ENCODE data around the gene DYNC1LI2. TPM values are rescaled to one million over a fixed set of nuclear protein-coding genes. Genes with fewer than 3 reads are reported as not detected.

DYNC1LI2 gene
- polyA plus RNA-seq, 1 donor = 84.0 TPM

DNA sequence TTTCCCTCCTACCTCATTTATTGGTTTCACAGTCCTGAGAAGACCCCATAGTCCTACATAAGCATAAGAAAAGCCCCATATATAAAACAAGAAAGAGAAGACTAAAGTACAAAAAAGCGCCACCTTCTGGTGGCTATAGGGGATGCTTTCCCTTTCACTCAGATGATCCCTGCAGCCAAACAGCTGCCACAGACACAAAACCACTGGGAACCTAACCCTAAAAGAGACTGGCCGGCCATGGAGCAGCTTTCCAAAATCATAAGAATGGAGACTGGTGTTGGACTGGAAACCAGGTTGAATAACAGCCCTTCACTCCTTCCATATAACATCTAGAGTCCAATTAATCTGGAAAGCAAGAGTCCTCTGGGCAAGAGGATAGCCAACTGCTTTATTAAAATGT is 11.4 kb downstream of the DYNC1LI2 start:
- no peak for DNase-seq (ENCODE audit: low read depth)

DNA sequence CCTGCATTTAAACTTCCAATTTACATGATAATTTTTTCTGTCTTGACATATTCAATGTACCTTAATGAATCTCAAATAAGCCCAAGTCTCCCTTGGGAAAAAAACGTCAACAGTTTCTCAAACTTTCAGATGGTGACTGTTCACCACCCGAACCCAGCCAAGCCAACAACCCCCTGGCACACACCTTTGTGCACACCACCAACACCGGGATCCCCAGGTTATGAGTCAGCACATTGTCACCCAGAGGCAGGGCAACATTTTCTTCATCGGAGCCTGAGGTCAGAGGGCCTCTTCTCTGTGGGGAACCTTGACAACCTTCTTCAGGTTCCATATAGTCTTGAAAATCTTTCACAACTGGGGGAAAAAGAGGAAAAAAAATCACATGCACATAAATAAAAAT is 15.5 kb downstream of the DYNC1LI2 start:
- DNase-seq (ENCODE audit: low read depth) = no peak

DNA sequence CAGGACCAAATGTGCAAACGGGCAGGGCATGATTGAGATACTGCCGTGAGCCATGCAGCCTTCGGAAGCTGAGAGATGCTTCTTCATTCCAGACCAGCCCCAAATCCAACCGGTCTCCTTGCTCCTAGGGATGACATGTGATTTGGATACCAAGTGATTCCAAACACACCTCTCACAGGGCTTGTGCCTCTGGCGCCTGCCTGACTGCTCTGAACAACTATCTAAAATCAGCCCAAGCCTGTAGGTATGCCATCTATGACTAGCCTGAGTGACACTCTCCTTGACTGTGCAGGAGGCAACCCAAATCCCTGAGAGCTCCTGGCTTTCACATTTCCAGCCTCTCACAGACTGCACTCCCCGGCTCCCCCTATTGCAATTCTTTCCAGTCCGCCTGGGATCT is 20.3 kb downstream of the DYNC1LI2 start:
- DNase-seq (ENCODE audit: low read depth) = no peak

DNA sequence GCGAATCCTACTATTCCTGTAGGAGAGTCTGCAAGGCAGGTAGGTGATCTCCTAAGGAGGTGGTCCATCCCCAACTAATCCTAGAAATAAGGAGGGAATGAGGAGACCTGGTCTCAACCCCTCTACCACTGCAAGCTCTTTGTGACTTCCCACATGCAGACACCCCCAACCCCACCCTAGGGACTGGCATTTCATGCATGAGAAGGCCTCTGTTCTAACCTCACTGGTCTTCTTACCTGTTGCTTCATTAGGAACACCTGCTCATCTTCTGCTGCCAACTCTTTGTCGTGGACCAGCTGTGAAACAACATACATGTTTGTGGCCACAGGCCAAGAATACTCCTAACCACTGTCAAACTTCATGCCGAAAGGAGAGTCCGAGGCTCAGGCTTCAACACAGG is 22.6 kb downstream of the DYNC1LI2 start:
- DNase-seq (ENCODE audit: low read depth) = no peak

DNA sequence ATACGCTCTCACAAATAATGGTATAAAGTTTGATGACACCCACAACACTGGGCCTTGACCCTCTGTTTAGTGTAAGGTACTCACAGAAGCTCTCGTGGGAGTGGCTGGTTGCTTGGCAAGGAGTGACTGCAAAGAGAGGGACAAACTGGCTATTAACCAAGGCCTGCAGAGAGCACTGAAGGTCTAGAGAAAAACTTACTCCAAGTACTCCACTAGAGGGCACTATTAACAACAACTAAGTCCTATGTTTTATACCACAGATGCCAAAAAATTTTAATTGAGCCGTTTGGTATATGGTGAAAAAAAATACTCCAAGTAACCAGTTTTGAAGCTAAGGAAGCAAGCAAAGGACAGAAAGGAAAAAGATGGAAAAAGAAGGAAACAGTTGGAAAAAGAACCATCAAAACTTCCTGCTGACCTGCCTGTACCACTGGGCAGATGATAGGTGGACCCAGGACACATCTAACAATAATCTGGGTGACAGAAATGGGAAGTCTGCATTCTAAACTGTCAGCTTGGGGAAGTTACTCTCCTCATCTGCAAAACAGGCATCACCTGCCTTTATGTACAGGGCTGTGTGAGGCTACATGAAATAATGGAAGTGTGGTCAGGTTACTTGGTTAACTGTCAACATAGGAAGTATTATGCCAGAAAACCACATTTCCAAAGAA is 23.2 kb downstream of the DYNC1LI2 start:
- DNase-seq (ENCODE audit: low read depth) = peak; percentile 43

DNA sequence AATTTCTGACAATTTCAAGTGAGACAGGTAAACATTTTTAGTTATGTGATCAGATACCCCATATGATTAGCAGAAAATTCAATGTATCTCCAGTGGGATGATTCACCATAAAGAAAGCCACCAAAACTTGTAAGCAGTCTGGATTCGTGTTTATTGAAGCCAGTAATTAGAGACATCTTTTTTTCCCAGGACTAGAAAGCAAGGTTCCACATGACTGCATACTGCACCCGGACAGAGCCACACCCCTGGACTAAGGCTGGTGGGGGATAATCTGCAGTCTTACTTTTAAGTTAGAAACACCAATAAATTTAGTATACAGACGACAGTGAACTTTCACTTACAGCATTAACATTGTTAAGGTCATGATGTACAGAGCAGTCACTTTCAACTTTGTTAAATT is 30.6 kb downstream of the DYNC1LI2 start:
- DNase-seq (ENCODE audit: low read depth) = no peak

DNA sequence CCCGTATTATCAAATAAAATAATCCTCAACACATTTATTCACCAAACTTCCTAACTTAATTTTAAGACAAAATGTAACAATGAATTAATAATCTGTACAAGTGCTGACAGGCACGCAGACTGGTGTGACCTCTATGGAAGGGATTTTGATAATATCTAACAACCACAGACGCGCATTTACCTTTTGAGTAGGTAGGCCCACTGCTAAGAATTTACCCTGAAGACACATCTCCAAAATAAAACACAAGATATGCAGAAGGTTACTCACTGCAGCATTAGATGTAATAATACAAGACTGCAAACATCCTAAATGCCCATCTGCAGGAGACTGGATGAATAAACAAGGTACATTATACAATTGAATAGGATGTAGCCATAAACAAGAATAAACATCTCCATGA is 32.2 kb downstream of the DYNC1LI2 start:
- DNase-seq (ENCODE audit: low read depth) = no peak

DNA sequence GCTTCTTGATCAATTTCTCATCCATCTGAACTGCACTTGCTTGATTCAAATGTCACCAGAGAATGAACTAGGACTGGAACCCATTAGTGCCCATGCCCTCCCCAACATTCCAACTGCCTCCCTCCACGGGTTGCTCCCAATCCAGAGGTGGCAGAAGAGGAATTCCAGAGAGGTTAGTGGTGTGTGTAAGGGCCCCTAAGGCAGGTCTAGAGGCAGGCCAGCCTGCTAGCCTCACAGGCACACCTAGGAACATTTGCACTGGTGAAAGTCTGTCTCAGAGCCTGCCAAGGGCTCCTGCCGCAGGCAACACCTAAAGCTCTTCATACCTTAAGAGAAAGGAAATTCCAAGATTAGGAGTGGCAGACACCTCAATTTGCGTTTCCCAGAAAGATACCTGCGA is 33.6 kb downstream of the DYNC1LI2 start:
- no peak for DNase-seq (ENCODE audit: low read depth)

DNA sequence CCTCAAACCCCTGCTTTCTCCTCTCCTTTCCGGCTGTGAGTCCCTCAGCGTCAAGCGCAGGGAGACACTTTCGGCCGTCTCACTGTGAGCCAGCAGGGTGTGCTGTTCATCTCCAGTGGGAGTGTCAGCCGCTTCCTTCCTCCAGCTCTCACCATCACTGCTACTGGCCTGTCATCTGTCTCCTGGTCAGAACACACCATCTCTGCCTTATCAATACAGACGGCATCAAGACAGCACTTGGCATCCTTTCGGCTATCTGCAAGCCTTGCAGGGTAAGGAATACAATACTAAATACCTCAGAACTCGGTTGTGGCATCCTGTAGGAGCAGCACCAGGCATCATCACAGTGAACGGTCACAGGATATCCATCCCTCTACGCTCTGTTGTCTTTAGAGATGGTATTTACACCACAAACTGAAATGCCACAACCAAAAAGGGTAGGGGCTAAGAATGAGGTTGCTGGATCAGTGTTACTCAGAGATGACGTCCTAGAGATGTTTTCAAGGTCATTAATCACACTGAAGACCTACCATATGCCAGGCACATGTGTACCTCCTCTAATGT is 34.2 kb downstream of the DYNC1LI2 start:
- DNase-seq (ENCODE audit: low read depth) = no peak

DNA sequence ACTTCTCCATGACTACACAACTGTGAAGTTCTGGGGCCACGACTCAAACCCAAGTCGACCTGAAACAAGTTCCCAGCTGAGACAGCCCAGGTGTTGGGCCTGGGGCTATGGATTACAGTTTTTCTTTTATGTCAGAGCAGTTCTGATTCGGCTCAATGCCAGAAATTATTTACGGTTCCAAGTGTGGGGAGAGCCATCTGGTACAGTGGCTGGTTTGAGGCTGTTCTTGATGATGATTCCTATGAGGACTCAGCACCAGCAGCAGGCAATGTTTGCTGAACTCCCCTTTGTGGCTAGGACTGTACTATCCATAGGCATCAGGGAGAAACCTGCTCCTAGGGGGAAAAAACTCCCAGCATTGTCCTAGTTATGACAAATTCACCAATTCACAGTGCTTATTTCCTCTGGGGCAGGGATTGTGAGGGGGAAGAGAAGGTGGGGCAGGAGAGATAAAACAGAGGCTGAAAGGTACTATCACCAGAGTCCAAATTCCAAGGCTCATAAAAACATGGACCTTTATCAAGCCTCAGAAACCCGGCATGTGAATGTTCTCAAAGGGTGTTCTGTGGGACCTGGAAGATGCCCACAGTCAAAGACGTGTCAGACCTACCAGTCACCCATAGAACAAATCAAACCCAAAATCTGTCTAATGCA is 36.6 kb downstream of the DYNC1LI2 start:
- DNase-seq (ENCODE audit: low read depth) = no peak

DNA sequence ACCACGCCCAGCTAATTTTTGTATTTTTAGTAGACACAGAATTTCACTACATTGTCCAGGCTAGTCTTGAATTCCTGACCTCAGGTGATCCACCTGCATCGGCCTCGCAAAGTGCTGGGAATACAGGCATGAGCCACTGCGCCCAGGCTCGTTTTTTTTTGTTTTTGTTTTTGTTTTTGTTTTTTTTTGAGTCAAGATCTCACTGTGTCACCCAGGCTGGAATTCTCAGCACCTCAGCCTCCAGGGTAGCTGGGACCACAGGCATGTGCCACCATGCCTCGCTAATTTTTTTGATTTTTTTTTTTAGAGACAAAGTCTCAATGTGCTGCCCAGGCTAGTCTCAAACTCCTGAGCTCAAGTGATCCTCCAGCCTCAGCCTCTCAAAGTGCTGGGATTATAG is 37.3 kb downstream of the DYNC1LI2 start:
- DNase-seq (ENCODE audit: low read depth) = no peak

DNA sequence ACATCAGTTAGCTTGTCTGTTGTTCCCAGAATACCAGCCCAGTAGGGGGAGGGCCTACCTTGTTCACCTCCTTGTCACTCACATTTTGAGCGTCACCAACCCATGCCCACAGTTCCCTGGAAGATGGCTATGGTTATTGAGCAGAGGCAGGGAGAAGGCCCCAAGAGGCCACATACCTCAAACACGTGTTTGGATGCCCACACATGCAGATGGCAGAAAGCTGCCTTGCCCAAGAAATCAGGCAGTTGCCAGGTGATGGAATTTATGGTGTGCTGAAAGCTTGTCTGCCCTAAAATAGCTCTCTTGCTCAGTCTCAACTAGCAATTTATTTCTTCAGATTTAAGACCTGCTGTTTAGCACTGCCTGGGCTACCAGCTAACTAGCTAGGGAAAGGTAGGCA is 38.3 kb downstream of the DYNC1LI2 start:
- no peak for DNase-seq (ENCODE audit: low read depth)

DNA sequence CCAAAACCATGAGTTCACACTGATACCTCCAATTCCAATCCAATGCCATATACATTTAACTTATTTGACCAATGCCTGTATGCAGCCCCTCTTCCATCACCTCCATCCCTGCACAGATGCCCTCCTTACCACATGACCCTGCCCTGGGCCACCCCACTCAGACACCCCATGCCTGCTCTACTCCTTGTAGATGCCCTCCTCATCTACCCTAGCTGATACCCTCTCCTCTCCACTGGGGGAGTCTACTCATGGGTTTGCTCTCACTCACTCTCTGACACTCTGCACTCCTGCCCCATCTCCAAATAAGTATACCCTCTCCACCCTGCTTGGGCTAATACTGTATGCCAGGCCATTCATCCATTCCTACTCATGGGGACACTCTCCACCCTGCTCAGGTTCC is 38.9 kb downstream of the DYNC1LI2 start:
- DNase-seq (ENCODE audit: low read depth) = no peak

DNA sequence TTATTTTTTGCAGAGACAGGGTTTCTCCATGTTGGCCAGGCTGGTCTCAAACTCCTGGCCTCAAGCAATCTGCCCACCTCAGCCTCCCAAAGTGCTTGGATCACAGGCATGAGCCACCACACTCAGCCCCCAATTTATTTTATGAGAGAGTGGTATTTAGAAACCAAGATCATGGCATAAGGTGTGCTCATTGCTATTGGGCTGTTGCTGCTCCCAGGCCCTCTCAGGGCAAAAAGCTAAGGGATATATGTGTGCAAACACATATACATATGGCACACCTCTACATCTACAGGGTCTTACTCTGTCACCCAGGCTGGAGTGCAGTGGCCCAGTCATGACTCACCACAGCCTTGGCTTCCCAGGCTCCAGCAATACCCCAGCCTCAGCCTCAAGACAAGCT is 39.8 kb downstream of the DYNC1LI2 start:
- no peak for DNase-seq (ENCODE audit: low read depth)

DNA sequence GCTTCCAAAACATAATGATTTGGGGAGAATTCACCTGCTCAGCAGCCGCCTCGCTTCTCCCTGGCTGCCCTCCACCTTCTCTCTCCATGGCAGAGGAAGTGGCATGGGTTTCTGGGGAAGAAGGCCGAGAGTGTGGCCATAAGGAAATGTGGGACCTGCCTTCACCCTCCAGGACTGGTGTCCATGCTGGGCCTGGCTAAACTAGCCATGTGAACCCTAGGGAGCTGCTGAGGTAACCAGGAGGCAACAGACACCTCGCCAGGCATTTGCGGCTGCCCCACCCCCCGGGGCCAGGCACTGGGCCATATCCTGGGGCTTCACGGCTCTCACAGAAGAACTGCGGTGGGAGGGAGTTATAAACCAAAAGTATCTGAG is 44.9 kb downstream of the DYNC1LI2 start:
- DNase-seq (ENCODE audit: low read depth) = no peak

DNA sequence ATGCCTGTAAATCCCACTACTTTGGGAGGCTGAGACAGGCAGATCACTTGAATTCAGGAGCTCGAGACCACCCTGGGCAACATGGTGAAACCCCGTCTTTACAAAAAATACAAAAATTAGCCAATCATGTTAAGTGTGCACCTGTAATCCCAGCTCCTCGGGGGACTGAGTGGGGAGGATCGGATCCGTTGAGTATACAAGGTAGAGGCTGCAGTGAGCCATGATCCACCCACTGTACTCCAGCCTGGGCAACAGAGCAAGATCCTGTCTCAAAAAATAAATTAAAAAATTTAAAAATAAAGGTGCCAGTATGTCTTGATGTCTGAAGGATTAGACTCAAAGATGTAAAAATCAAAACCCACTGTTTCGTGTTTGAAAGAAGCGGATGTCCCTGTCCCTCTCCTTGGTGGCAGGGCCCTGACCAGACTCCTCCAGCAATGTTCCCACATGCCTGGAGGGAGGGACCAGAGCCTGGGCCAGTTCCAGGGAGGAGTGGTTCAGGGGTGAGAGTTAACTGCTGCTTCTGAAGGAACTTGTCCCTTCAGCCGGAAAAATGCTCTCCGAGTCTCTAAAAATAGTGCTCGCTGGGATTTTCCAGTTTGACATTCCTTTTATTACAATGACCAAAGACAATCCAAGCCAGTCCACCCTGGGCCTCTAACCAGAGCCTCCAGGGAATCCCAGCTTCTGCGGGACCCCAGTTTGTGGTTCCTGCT is 45.5 kb downstream of the DYNC1LI2 start:
- no peak for DNase-seq (ENCODE audit: low read depth)

DNA sequence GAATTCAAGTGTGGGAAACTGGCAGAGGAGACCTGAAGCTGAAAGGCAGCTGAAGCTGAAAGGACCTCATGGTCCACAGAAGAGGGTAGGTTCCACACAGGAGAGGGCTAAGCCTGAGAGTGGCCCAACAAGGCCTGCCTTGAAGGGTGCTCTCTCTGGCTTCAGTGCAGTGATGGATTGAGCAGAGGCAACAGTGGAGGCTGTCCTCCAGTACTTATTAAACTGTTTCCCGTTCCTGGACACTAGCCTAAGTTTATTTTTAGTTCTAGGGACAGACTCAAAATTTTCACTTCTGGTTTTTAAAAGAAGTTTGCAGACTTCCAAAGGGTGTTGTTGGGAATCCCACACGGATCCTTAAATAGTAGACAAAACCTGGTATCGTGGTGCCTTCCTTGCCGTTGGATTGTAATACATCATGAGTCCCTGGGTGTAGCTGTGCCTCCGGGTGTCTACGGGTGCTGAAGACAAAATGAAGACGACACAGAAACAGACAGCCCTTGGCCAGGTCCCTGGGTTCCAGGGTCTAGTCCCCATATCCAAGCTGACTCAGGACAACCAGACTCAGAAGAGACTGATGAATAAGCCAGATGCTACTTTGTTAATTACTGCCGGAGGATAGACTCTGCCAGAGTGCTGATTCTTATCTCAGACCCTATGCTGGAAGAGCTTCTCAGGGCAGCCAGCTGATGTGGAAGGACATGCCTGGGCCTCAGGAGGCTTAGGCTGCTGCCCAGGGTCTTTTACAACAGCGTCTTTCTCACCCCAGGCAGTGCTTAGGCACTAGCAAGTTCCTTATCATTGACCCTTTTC is 47.8 kb downstream of the DYNC1LI2 start:
- peak; percentile 48 for DNase-seq (ENCODE audit: low read depth)

DNA sequence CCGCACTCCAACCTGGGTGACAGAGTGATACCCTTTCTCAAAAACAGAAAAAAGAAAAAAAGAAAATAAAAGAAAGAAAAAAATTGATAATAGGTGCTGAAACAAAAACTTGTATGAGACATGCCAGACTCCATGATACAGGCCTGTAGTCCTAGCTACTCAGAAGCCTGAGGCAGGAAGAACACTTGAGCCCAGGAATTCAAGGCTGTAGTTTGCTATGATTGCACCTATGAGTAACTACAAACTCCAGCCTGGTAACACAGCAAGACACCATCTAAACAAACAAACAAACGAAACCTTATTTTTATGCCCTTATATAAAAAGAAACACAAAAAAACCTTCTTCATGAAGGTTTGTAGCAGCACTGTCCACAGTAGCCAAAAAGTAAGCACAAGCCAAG is 49.9 kb downstream of the DYNC1LI2 start:
- no peak for DNase-seq (ENCODE audit: low read depth)

DNA sequence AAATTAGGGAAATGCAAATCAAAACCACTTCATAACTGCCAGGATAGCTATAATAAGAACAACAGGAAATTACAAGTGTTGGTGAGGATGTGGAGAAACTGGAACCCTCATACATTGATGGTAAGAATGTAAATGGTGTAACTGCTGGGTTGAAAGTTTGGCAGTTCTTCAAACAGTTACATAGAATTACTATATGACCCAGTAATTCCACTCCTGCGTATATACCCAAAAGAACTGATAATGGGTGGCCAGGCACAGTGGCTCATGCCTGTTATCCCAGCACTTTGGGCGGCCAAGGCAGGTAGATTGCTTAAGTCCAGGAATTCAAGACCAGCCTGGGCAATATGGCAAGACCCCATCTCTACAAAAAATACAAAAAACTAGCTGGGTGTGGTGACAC is 50.4 kb downstream of the DYNC1LI2 start:
- DNase-seq (ENCODE audit: low read depth) = no peak

DNA sequence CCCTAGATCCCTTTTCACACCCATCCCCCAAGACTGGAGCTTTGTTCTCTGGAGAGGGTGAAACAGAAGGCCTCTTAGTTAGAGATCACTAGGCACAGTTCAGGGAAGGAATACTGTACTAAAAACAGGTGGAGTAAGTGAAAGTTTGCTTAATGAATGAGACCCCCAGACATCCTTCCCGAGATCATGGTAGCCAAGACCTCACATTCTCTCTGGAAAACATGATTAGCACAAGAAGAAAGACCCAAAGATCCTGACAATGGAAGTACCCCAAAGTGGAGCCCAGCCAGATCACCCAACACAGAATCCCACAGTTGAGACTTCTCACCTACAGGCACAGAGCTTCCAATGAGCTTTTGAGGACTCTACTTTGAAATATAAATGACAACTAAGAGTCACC is 51.5 kb downstream of the DYNC1LI2 start:
- DNase-seq (ENCODE audit: low read depth) = no peak

DNA sequence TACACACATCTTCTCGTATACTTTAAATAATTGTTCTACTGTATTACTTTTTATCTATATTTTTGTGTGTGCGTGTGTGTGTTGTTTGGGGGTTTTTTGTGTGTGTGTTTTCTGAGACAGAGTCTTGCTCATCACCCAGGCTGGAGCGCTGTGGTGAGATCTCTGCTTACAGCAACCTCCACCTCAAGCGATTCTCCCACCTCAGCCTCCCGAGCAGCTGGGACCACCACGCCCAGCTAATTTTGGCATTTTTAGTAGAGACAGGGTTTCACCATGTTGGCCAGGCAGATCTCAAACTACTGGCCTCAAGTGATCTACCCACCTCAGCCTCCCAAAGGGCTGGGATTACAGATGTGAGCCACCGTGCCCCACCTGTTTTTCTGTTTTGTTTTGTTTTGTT is 53.4 kb downstream of the DYNC1LI2 start:
- no peak for DNase-seq (ENCODE audit: low read depth)
